SU-DHL-6 (cell line): Measurements from ENCODE around the gene MYT1.

Experiments
- H2AFZ ChIP-seq: fragments of 200-600 bp; sonication (generic); 2 replicates; pipeline ENCODE4 v1.6.1; 2014; ENCODE audit warnings: low read depth, mild to moderate bottlenecking, moderate library complexity, mixed read lengths, antibody characterized with exemption, low read length; ENCODE audit not compliant: severe bottlenecking
- H3F3A ChIP-seq: fragments of 200-600 bp; shearing (Covaris generic); 2 replicates; pipeline ENCODE4 v1.6.0; 2016; ENCODE audit warnings: antibody characterized with exemption, mild to moderate bottlenecking; ENCODE audit not compliant: insufficient read depth
- H3K27ac ChIP-seq: fragments of 200-600 bp; sonication (generic); 2 replicates; pipeline ENCODE4 v1.5.1; 2016; ENCODE audit warnings: low read depth, mild to moderate bottlenecking, low read length, moderate library complexity, mixed read lengths
- H3K27me3 ChIP-seq: fragments of 200-600 bp; sonication (generic), shearing (Covaris generic); 2 replicates; pipeline ENCODE4 v1.6.0; 2014; ENCODE audit warnings: mild to moderate bottlenecking, low read length
- H3K36me3 ChIP-seq: fragments of 200-600 bp; sonication (generic); 2 replicates; pipeline ENCODE4 v1.6.1; 2014; ENCODE audit warnings: mild to moderate bottlenecking, low read length, mixed read lengths
- H3K4me2 ChIP-seq: fragments of 300-600, 200-600 bp; shearing (Covaris generic), sonication (generic); 2 replicates; pipeline ENCODE4 v1.6.0; 2014; ENCODE audit warnings: low read length, low read depth, mild to moderate bottlenecking; ENCODE audit not compliant: poor library complexity, severe bottlenecking
- H3K4me3 ChIP-seq: fragments of 200-600 bp; sonication (generic); 2 replicates; pipeline ENCODE4 v1.5.1; 2014; ENCODE audit warnings: antibody characterized with exemption, low read length, mild to moderate bottlenecking, mixed read lengths; ENCODE audit not compliant: insufficient read depth, poor library complexity, severe bottlenecking
- H3K79me2 ChIP-seq: fragments of 200-600 bp; sonication (generic); 2 replicates; pipeline ENCODE4 v1.6.1; 2014; ENCODE audit warnings: mild to moderate bottlenecking, low read length, moderate library complexity; ENCODE audit not compliant: insufficient read depth
- H3K9ac ChIP-seq: fragments of 200-600 bp; sonication (generic); 2 replicates; pipeline ENCODE4 v1.7.0; 2014; ENCODE audit warnings: mild to moderate bottlenecking, low read length
- H3K9me2 ChIP-seq: fragments of 200-600 bp; sonication (generic); replicated peaks from 2 replicates; pipeline ENCODE4 v1.6.1; 2014; ENCODE audit warnings: low read length; ENCODE audit not compliant: insufficient read depth
- H3K9me3 ChIP-seq: fragments of 200-600 bp; sonication (generic); 2 replicates; pipeline ENCODE4 v1.6.1; 2014; ENCODE audit warnings: low read length, mixed read lengths; ENCODE audit not compliant: insufficient read depth
- H4K20me1 ChIP-seq: fragments of 200-600 bp; sonication (generic); 2 replicates; pipeline ENCODE4 v1.6.1; 2014; ENCODE audit warnings: low read depth, mild to moderate bottlenecking, antibody characterized with exemption, low read length, moderate library complexity, mixed read lengths
- EZH2phosphoT487 ChIP-seq: fragments of 200-600 bp; sonication (generic), shearing (Covaris generic); conservative IDR thresholded peaks from 2 replicates; pipeline ENCODE4 v1.6.1; 2018; ENCODE audit warnings: mild to moderate bottlenecking, antibody characterized with exemption, low read length, moderate library complexity, mixed read lengths
- TF ChIP-seq, protein P1 (sequence below): fragments of 200-600 bp; sonication (generic); IDR thresholded peaks from one replicate; pipeline ENCODE4 v1.5.1; 2017; ENCODE audit warnings: antibody characterized with exemption, mild to moderate bottlenecking, low read length, moderate library complexity; ENCODE audit not compliant: insufficient read depth, poor library complexity, severe bottlenecking

Gene MYT1

DNA sequence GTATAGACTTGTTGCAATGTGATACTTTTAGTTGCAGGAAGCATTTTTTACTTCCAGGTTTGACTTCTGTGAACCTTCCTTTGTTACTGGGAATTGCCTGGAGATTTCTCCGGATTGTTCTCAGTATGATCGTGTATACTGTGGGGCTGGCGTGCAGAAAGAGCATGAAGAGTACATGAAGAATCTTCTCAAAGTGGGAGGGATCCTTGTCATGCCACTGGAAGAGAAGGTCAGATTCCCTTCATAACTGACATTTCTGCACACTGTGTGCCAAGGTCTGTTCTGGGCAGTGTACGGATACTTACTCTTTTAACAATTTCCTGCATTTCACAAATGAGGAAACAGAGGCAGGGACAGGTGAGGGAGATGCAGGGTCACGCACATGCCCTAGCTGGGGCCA is 100.9 kb downstream of the MYT1 start:
- Histone ChIP-seq H3K36me3 (no peaks in the 10 kb centered on the region), H4K20me1 (no peaks in the 10 kb centered on the region), H3K27ac (no peak overlapping the region), H3K9ac (no peak overlapping the region), H3K27me3 (no peaks in the 10 kb centered on the region), H3K4me2 (no peak overlapping the region), H3K79me2 (no peaks in the 10 kb centered on the region), H3K9me2 (no peaks in the 10 kb centered on the region), H3K9me3 (no peaks in the 10 kb centered on the region), H2AFZ (no peak overlapping the region), H3K4me3 (no peak overlapping the region), H3F3A (no peaks in the 10 kb centered on the region)
- TF ChIP-seq EZH2phosphoT487, result no peak
- TF ChIP-seq, protein P1, sequence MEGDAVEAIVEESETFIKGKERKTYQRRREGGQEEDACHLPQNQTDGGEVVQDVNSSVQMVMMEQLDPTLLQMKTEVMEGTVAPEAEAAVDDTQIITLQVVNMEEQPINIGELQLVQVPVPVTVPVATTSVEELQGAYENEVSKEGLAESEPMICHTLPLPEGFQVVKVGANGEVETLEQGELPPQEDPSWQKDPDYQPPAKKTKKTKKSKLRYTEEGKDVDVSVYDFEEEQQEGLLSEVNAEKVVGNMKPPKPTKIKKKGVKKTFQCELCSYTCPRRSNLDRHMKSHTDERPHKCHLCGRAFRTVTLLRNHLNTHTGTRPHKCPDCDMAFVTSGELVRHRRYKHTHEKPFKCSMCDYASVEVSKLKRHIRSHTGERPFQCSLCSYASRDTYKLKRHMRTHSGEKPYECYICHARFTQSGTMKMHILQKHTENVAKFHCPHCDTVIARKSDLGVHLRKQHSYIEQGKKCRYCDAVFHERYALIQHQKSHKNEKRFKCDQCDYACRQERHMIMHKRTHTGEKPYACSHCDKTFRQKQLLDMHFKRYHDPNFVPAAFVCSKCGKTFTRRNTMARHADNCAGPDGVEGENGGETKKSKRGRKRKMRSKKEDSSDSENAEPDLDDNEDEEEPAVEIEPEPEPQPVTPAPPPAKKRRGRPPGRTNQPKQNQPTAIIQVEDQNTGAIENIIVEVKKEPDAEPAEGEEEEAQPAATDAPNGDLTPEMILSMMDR, result no peak

DNA sequence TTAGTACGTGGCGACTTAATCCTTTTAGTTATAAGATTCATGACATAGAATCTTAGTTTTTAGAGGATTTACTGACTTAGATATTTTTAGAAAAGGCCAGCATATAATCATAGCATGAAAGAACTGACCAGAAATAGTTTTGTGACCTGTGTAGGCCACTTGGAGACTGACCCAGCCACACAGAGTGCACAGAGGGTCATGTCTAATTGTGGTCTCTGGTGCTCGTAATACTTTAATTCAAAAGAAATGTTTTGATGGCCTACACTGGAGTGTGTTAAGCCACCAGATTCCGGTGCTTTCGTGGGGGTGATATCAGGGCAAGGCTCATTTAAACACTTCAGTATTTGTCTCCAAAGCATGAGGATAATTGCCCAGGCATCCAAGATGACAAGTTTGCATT is 102.7 kb downstream of the MYT1 start:
- no peaks in the 10 kb centered on the region for H3K9me2 ChIP-seq
- no peak overlapping the region for H3K4me2 ChIP-seq
- H3K79me2 ChIP-seq, result no peaks in the 10 kb centered on the region
- no peak for TF ChIP-seq EZH2phosphoT487
- TF ChIP-seq, protein P1, result no peak
- H4K20me1 ChIP-seq, result no peaks in the 10 kb centered on the region
- H3K9ac ChIP-seq, result no peak overlapping the region
- no peak overlapping the region for H3K4me3 ChIP-seq
- H3K27ac ChIP-seq, result no peak overlapping the region
- no peaks in the 10 kb centered on the region for H3K36me3 ChIP-seq
- H3K9me3 ChIP-seq, result no peaks in the 10 kb centered on the region
- H2AFZ ChIP-seq, result no peak overlapping the region
- no peaks in the 10 kb centered on the region for H3F3A ChIP-seq
- no peaks in the 10 kb centered on the region for H3K27me3 ChIP-seq

DNA sequence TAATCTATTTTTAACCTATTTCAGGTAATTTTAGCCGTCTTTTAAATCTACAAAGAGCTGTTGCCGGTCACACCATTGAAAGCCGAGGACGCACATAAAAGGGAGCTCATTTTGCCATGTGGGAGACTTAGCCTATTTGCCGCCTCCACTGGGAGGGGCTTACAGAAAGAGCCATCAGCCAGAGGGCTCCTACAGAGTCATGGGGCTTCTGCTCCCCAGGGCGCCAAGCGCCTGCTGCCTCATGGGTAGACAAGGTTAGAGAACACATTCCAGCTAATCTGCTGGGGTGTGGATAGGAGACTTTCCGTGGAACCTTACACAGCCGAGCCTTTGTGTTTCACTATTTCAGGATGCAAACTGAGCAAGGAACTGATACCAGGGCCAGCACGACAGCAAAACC is 103.9 kb downstream of the MYT1 start:
- Histone ChIP-seq H2AFZ (no peak overlapping the region), H4K20me1 (no peaks in the 10 kb centered on the region), H3K27ac (no peak overlapping the region), H3K4me3 (no peak overlapping the region), H3K27me3 (no peaks in the 10 kb centered on the region), H3K9ac (no peak overlapping the region), H3K79me2 (no peaks in the 10 kb centered on the region), H3K36me3 (no peaks in the 10 kb centered on the region), H3K4me2 (no peak overlapping the region), H3K9me2 (no peaks in the 10 kb centered on the region), H3F3A (no peaks in the 10 kb centered on the region), H3K9me3 (no peaks in the 10 kb centered on the region)
- TF ChIP-seq, protein P1, result no peak
- TF ChIP-seq EZH2phosphoT487, result no peak
